ENCODE measurements around the gene PAPPA2.
"Not testable (repeated sequence)": the region's sequence is repeated elsewhere in the genome, so short reads cannot be mapped to it uniquely, and the experiment has no call there.

PAPPA2 gene

DNA sequence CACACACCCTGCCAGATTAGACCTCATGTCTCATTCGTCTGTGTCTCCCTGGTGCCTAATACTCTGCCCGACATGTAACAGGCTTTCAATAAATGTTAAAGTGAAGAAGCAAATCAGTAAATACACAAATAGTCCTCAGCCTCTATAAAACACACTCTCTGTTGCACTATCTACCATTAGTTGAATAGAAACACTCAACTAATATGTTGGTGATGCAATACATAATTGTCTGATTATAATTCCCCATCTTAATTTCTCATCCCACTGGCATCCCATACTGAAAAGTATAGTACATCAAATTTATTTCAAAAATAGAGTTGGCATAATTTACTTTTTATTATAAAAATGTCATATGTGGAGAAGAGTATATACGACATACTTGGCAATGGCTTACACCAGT lies 162.4 kb downstream of the PAPPA2 start:
- H3K4me3 ChIP-seq (ENCODE audit: low read depth, low read length), result no peak overlapping the region
- TF ChIP-seq, protein P1, sequence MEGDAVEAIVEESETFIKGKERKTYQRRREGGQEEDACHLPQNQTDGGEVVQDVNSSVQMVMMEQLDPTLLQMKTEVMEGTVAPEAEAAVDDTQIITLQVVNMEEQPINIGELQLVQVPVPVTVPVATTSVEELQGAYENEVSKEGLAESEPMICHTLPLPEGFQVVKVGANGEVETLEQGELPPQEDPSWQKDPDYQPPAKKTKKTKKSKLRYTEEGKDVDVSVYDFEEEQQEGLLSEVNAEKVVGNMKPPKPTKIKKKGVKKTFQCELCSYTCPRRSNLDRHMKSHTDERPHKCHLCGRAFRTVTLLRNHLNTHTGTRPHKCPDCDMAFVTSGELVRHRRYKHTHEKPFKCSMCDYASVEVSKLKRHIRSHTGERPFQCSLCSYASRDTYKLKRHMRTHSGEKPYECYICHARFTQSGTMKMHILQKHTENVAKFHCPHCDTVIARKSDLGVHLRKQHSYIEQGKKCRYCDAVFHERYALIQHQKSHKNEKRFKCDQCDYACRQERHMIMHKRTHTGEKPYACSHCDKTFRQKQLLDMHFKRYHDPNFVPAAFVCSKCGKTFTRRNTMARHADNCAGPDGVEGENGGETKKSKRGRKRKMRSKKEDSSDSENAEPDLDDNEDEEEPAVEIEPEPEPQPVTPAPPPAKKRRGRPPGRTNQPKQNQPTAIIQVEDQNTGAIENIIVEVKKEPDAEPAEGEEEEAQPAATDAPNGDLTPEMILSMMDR (IDR thresholded peaks at IDR 0.05; ENCODE audit: borderline replicate concordance, insufficient read depth, low read depth, low read length), result no peak

- H3K4me3 ChIP-seq (ENCODE audit: low read depth, low read length), result no peak overlapping the region
- TF ChIP-seq, protein P1 (IDR thresholded peaks at IDR 0.05; ENCODE audit: borderline replicate concordance, insufficient read depth, low read depth, low read length), result no peak
Measured at GRCh38 chr1:176626572-176627061, 163.6 kb downstream of the PAPPA2 start.

GRCh38 chr1:176628775-176629174 lies 165.8 kb downstream of the PAPPA2 start:
- H3K4me3 ChIP-seq (ENCODE audit: low read depth, low read length), result no peak overlapping the region
- TF ChIP-seq, protein P1 (IDR thresholded peaks at IDR 0.05; ENCODE audit: borderline replicate concordance, insufficient read depth, low read depth, low read length), result no peak

DNA sequence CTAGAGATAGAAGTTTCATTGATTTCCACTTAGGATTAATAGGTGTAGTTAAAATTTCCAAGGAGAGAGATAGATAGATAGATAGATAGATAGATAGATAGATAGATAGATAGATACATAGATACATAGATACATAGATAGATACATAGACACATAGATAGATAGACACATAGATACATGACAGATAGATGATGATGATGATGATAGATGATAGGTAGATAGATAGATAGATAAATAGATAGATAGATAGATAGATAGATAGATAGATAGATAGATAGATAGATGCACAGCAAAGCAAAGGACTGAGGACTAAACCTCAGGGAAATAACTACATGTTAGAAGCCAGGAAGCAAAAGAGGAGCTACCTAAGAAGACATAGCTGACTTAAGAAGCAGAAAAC lies 171.8 kb downstream of the PAPPA2 start:
- H3K4me3 ChIP-seq (ENCODE audit: low read depth, low read length), result not testable (repeated sequence)

- TF ChIP-seq, protein P1 (IDR thresholded peaks at IDR 0.05; ENCODE audit: borderline replicate concordance, insufficient read depth, low read depth, low read length), result no peak
- no peak overlapping the region for H3K4me3 ChIP-seq (ENCODE audit: low read depth, low read length)
Measured at GRCh38 chr1:176638713-176639526, 175.9 kb downstream of the PAPPA2 start.

- TF ChIP-seq, protein P1 (IDR thresholded peaks at IDR 0.05; ENCODE audit: borderline replicate concordance, insufficient read depth, low read depth, low read length), result no peak
- H3K4me3 ChIP-seq (ENCODE audit: low read depth, low read length), result no peak overlapping the region
Measured at GRCh38 chr1:176643536-176643935, 180.6 kb downstream of the PAPPA2 start.

DNA sequence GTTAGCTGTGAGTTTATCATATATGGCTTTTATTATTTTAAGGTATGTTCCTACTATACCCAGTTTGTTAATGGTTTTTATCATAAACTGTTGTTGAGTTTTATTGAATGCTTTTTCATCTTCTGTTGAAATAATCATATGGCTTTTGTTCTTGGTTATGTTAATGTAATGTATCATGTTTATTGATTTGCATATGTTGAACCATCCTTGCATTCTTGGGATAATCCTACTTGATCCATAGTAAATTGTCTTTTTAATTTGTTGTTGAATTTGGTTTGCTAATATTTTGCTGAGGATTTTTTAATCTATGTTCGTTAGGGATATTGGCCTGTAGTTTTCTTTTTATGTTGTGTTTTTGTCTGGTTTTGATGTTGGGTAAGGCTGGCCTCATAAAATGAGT lies 185.6 kb downstream of the PAPPA2 start:
- TF ChIP-seq, protein P1 (IDR thresholded peaks at IDR 0.05; ENCODE audit: borderline replicate concordance, insufficient read depth, low read depth, low read length), result no peak

More for the DNA sequence above, 185.6 kb downstream of the PAPPA2 start:
- H3K4me3 ChIP-seq (ENCODE audit: low read depth, low read length), result no peak overlapping the region

Measured in GM12875 (cell line).